Kidney capillary endothelial cell (primary cell): ENCODE results near the gene SAMD7.

Source experiments
- DNase-seq: peaks from one replicate; pipeline ENCODE4 v3.0.0-alpha.2; 2018; ENCODE audit warnings: low spot score

SAMD7 gene

GRCh38 chr3:169907944-169908343 lies 3.4 kb upstream of the SAMD7 start:
- no peak for DNase-seq

DNA sequence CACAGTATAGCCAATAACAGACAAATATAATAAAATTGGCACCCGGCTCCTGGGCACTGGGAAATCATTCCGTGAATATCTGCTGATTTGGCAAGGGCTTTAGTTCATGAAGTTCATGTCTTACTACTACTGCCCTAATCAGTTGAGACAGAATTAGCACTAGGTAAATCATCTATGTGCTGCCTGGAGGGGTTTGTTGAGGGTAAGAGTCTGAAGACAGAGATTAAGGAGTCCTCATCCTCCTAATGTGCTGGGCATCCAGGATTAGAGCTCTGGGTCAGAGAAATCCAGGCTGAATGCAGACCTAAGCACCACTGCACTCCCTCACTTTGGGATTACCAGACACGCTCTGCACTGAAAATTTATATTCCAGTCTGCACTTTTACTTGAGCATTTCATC lies 2.0 kb downstream of the SAMD7 start:
- no peak for DNase-seq

DNA sequence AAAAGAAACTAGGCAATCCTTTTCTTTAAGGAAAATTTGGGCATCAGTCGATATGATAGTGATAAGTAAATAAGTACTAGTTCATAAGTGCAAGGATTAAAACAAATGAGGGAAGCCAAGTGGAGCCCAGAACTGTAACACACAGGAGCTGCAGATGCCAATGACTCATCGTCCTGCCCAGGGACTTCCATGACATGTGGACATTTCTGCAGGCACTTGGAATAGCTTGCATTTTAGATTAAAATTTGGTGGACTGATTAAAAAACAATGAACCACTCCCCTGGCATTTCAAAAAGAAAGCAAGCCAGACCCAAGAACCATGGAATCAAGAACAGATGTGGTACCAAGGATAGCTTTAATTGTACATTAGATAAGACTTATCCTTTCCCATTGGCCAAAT lies 2.9 kb downstream of the SAMD7 start:
- DNase-seq = peak; percentile 30

DNA sequence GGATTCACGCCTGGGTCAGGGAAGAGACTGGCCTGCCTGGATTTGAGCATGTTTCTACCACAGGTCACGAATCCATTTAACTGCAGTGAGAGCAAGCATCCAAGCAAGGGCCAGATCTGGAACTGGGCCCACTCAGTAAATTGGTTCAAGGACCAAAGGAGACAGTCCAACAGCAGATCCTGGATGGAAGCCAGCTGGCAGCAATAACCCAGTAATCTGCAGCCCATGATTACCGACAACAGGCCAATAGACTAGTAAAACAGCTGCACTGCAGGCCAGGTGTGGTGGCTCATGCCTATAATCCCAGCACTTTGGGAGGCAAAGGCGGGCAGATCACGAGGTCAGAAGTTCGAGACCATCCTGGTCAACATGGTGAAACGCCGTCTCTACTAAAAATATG lies 11.8 kb downstream of the SAMD7 start:
- no peak for DNase-seq

DNA sequence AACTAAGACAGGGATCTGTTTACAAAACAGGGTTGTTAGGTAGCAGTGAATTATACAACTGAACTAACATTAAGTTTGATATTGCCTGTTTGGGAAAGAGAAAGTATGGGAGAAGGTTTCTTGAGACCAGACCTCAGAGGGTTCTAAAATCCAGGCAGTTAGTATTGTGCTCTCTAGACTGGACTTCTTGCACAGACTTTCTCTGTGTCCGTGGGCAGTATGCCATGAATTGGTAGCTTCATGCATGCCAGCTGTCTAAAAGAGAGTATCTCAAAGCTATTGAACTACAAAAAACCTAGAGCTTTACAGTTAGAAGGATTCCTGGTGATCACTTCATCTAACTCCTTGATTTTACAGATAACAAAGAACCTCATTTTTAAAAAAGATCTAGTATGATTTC lies 12.5 kb downstream of the SAMD7 start:
- no peak for DNase-seq

GRCh38 chr3:169929830-169930519 lies 18.6 kb downstream of the SAMD7 start:
- no peak for DNase-seq

- no peak for DNase-seq
These were observed 19.5 kb downstream of the SAMD7 start for GRCh38 chr3:169930843-169931242.

DNA sequence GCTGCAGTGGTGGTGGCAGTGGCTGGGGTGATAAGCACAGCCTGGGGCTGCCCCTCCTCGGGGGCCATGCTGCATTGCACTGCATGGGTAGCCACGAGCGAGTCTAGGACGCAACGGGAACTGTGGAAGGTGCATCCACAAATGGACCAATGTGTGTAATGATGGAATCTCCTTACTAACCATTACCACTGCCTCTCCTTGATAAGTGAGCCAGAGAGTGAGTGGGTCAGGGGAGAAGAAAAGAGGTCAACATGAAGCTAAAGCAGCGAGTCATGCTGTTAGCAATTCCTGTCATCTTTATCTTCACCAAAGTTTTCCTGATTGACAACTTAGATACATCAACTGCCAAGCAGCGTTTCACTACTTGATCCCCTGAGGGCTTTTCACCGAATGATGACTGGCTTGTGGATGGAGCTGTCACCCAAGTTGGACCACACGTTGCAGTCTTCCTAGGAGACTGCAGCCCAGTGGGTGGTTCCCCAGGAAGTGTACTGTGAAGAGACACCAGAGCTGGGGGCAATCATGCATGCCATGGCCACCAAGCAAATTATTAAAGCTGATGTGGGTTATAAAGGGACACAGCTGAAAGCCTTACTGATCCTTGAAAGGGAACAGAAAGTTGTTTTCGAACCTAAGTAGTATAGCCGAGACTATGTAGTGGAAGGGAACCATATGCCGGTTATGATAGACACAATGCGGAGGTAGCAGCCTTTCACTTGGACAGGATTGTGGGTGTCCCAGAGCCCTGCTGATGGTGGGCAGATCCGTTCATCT lies 20.6 kb downstream of the SAMD7 start:
- DNase-seq = no peak

DNA sequence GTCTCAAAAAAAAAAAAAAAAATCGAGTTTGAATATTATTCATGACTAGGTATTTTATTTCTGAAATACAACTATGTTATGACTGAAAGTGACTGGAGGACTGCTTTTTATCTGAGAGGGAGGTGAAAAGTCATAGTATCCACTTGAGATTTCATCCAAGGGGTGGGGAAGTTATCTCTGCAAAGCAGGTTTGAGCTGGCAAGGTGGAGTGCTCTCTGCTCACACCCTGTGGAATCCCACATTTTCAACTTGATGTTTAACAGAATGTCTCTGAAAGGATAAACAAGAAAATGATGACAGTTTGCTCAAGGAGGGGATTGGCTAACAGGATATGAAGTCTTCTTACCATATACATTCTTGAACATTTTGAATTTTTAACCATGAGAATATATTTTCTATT lies 27.9 kb downstream of the SAMD7 start:
- no peak for DNase-seq

GRCh38 chr3:169939751-169940150 lies 28.4 kb downstream of the SAMD7 start:
- DNase-seq = no peak

DNA sequence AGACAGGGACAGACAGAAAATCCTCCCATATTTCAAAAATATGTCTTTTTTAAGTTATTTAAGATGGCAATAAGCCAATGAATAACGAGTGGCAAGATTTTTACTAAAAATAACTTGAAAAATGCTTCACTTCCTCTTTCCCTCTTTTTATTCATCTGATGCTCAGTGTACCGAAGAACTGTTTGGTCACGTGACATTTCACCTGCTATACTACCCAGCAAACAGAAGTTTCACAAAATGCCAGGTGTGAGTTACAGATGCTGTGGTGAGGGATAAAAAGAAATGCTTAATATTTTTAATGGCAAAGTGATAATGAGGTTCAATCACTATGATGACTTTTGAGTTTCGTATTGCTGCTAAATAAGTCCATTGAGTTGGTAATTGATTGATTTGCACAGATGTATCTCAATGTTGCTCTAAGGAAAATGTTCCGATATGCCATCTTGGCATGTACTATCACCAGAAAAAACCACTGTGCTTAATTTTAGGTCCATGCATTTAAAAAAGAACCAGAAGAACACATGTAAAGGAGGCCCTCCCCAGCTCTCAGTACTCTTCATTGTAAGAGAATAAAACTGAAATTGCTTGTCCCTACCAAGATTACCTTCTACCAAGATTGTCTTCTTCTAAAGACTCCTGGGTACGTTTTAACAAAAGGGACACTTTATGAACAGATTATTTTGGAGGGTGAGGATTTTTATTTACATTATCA lies 29.3 kb downstream of the SAMD7 start:
- DNase-seq = no peak

GRCh38 chr3:169945313-169945712 lies 33.9 kb downstream of the SAMD7 start:
- DNase-seq = no peak

DNA sequence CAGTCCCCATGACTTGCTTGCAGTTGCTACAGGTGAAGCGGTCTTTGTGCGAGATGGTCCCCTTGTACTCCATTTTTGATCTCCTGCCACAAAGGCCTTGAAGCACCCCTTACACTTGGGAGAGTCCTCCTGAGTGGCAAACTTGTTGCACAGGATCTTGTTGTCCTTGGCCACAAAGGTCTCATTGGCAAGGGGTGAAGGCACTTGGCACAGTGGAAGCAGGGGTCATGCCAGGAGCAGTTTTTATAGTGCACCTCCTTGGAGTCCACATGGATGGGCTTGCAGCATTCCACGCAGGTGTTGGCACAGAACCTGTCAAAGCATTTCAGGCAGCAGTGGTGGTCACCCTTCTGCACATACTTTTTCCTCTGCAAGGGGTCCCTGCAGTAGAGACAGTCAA lies 35.0 kb downstream of the SAMD7 start:
- DNase-seq = no peak

GRCh38 chr3:169948559-169949448 lies 37.4 kb downstream of the SAMD7 start:
- no peak for DNase-seq

- DNase-seq = no peak
These were observed 40.7 kb downstream of the SAMD7 start for GRCh38 chr3:169952045-169952444.

DNA sequence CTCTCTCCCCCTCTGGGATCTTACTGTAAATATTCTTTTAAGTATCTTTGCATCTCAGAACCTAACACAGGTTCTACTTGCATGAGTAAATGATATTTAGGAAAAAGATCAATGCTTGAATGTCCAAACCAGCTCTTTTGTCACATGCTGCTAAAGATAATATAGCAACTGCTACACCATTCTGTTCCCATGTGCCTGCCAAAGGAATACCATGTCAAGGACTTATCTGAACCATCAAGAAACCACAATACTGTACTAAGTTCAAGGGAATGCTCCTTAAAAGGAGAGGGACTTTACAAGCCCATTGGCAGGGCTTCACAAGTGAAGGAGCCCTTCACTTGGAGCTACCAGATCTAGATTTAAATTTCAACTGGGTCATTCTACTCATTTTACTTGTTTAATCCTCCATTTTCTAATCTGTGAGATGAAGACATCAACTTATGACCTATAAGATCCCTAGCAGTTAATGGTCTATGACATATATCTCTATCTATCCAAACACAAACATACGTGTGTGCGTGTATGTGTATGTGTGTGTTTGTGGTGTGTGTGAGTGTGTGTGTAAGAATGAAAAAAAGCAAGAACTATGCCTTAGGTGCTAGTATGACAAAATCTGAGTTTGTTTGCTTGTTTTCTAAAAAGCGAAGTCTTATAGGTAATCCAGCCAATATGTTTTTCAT lies 42.2 kb downstream of the SAMD7 start:
- DNase-seq = no peak

DNA sequence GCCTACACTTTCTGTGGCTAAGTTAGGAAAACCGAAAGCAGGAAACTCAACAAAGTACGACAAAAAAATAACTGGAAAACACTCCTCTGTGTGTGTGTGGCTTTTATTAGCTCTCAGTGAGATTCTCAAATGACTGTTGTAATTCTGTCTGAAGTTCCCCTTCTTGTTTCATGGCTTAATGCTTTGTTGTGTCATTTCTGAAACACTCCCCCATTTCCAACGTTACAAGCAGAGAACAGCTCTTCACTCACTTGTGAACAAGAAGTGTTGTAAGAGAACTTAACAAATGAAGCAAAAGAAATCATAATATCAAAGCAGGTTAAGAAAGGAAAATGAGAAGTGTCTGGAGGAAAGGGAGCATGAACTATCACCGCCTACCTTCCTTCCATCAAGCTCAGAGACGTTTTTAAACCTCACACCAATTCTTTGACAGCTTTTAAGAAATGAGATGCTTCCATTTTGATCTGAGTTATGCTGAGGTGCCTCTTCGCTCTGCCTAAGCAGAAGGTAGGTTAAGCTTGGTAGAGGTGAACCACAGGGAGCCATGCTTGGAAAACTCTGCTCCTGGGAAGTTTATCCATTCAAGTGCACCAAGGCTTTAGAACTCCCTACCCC lies 42.9 kb downstream of the SAMD7 start:
- DNase-seq = no peak

DNA sequence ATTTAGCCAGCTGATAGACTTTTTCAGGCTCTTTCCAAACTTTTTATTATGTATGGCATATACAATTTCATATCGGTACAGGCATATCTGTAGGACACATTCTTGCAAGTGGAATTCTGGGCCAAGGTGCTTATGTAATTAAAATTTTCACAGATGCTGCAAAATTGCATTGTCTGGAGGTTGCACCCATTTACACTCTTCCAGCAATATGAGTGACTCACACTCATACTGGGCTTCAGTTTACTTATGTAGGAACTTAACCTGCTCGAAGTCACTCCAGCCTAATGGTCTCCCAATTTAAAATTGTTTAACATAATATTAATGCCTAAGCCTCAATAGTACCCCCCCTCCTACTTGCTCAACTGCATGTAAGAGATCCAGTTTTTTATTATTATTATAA lies 44.0 kb downstream of the SAMD7 start:
- DNase-seq = no peak

GRCh38 chr3:169964176-169964575 lies 52.8 kb downstream of the SAMD7 start:
- no peak for DNase-seq

- no peak for DNase-seq
These were observed 54.4 kb downstream of the SAMD7 start for GRCh38 chr3:169965562-169966427.
